AG04449 (cell line): ENCODE measurements around the gene IL36A.

Experiments
- CTCF ChIA-PET: fragments of 350-600 bp; formaldehyde crosslinking; extraction: SDS; loops from one replicate; lab custom pipeline; 2021; ENCODE audit warnings: antibody characterized with exemption; lab: Yijun Ruan, JAX
- POLR2A ChIA-PET: fragments of 400-600, 350-600 bp; formaldehyde crosslinking; extraction: SDS; loops from one replicate; lab custom pipeline; 2020; ENCODE audit warnings: antibody characterized with exemption, inconsistent platforms; lab: Yijun Ruan, JAX
- DNase-seq: peaks from one replicate; pipeline ENCODE4 v3.0.0-alpha.2; 2010; ENCODE audit warnings: low read depth, low spot score
- H3K4me3 ChIP-seq: 2 replicates; pipeline ENCODE4 v1.5.1; 2011; ENCODE audit warnings: low read depth, mild to moderate bottlenecking, control low read depth, low read length
- CTCF ChIP-seq: IDR thresholded peaks from one replicate; pipeline ENCODE4 v1.5.1; 2011; ENCODE audit warnings: mild to moderate bottlenecking, moderate library complexity, low read length, control low read depth, inconsistent platforms; ENCODE audit not compliant: insufficient read depth; ENCODE audit errors: missing control alignments

IL36A gene

GRCh38 chr2:113053666-113054065 is 48.4 kb downstream of the IL36A start:
- CTCF ChIA-PET = no interaction called here
- DNase-seq = no peak
- TF ChIP-seq CTCF = no peak
- no peak overlapping the region for H3K4me3 ChIP-seq
- POLR2A ChIA-PET = no interaction called here

GRCh38 chr2:113054066-113054465 is 48.8 kb downstream of the IL36A start:
- POLR2A ChIA-PET = no interaction called here
- no peak for DNase-seq
- CTCF ChIA-PET = interaction anchor here (1.0 kb wide), 1 partner anchor 99 kb away, joined by 3 read pairs; no protein-coding TSS in a partner anchor
- TF ChIP-seq CTCF = no peak
- H3K4me3 ChIP-seq = no peak overlapping the region

- CTCF ChIA-PET = interaction anchor here (1.4 kb wide), 1 partner anchor 24 kb away, joined by 5 read pairs; no protein-coding TSS in a partner anchor
- TF ChIP-seq CTCF = no peak
- DNase-seq = no peak
- POLR2A ChIA-PET = no interaction called here
- no peak overlapping the region for H3K4me3 ChIP-seq
Observed at GRCh38 chr2:113056521-113056920, 51.3 kb downstream of the IL36A start.

- H3K4me3 ChIP-seq = no peak overlapping the region
- DNase-seq = no peak
- CTCF ChIA-PET = no interaction called here
- TF ChIP-seq CTCF = no peak
- POLR2A ChIA-PET = no interaction called here
Observed at GRCh38 chr2:113057117-113057516, 51.9 kb downstream of the IL36A start.
